ENCODE data around the gene TMPRSS3. TPM values are rescaled to one million over a fixed set of nuclear protein-coding genes. Genes with fewer than 3 reads are reported as not detected.

TMPRSS3 gene
- total and polyA plus RNA-seq, 9 of the 15 experiments (the other 6 are each of a cell fraction or from before 2014, with no cell fraction given): 0.07 TPM; not detected in 8

GRCh38 chr21:42406866-42407265 lies 11.0 kb upstream of the TMPRSS3 start:
- H2AFZ ChIP-seq (ENCODE audit: low read depth, low read length): no peak overlapping the region
- no peak overlapping the region for H3K4me3 ChIP-seq
- in situ Hi-C loops (cut with MboI): no loop called here
- no peaks in the 10 kb centered on the region for H3K9me3 ChIP-seq (replicated peaks; ENCODE audit: control insufficient read depth, insufficient read depth, low read depth, low read length)
- no peak for ATAC-seq
- no peak for FAIRE-seq
- no peak overlapping the region for H3K4me2 ChIP-seq (ENCODE audit: insufficient read depth, low read length)
- no peaks in the 10 kb centered on the region; the same call in 1 of the 2 replicates for H4K20me1 ChIP-seq (replicated peaks; ENCODE audit: control insufficient read depth, insufficient read depth, low read length)
- no peaks in the 10 kb centered on the region for H3K9me1 ChIP-seq (ENCODE audit: control insufficient read depth, insufficient read depth, low read length)
- no peak for TF ChIP-seq ZBTB49 (CRISPR knock-in tag; IDR thresholded peaks at IDR 0.05; ENCODE audit: borderline replicate concordance)
- no peak for TF ChIP-seq ZFP30 (CRISPR knock-in tag; IDR thresholded peaks at IDR 0.05; ENCODE audit: borderline replicate concordance)
- no peak for TF ChIP-seq ARID2 (IDR thresholded peaks at IDR 0.05)
- no peak for TF ChIP-seq ZKSCAN1 (IDR thresholded peaks at IDR 0.05; ENCODE audit: low read depth, low read length)
- TF ChIP-seq ZNF740 (CRISPR knock-in tag; IDR thresholded peaks at IDR 0.05): no peak
- TF ChIP-seq ZNF740 (tag; IDR thresholded peaks at IDR 0.05): no peak
- no peak for TF ChIP-seq CLOCK (CRISPR knock-in tag; IDR thresholded peaks at IDR 0.05; ENCODE audit: borderline replicate concordance)
- TF ChIP-seq HES1 (IDR thresholded peaks at IDR 0.05; ENCODE audit: low read depth): no peak
- no peak overlapping the region for H3K9ac ChIP-seq (ENCODE audit: insufficient read depth in 1 of 2, low read depth in 2 of 2, low read length in 2 of 2)
- no peak for DNase-seq (ENCODE audit: extremely low read depth in 1 of 4, low spot score in 3 of 4)
- peaks cover 32 to 41% of the 10 kb centered on the region in 2 experiments for H3K4me1 ChIP-seq (replicated peaks in 1 of 2; ENCODE audit: control insufficient read depth in 2 of 2, insufficient read depth in 2 of 2, low read length in 2 of 2)
- H3K36me3 ChIP-seq (ENCODE audit: control insufficient read depth, insufficient read depth, low read length): peaks cover 4% of the 10 kb centered on the region; the same call in 2 of the 3 replicates
- CTCF ChIA-PET (ENCODE audit: low intra/inter-chr PET ratio): no interaction called here
- intact Hi-C loops (cut with micrococcal nuclease): no loop called here
- no peaks in the 10 kb centered on the region for H3K79me2 ChIP-seq (ENCODE audit: control insufficient read depth, insufficient read depth, low read length)
- no peak overlapping the region for H3K27ac ChIP-seq (ENCODE audit: extremely low read depth, low read depth, low read length)
- no TSS peak for BruUV-seq (replicated peaks)
- no peaks in the 10 kb centered on the region for H3K27me3 ChIP-seq (ENCODE audit: control insufficient read depth in 2 of 2, insufficient read depth in 2 of 2, low read length in 2 of 2)
- POLR2A ChIA-PET: no interaction called here
- WGBS (ENCODE audit: insufficient coverage, low coverage, missing lambda C conversion rate): 60% methylated on average over 7 of the region's 7 CpGs
